ENCODE results near the gene ECM1. TPM values are rescaled to one million over a fixed set of nuclear protein-coding genes. Genes with fewer than 3 reads are reported as not detected.

Gene ECM1
- total and polyA plus RNA-seq, 2 experiments from 2014 or later, result 3.0 to 7.1 TPM

GRCh38 chr1:150532860-150533259 is 25.0 kb downstream of the ECM1 start:
- Histone ChIP-seq H2AFZ (no peak overlapping the region), H3K9me3 (ENCODE audit: low read depth) (no peaks in the 10 kb centered on the region), H3K4me1 (ENCODE audit: insufficient read depth) (peaks cover 6% of the 10 kb centered on the region), H4K20me1 (ENCODE audit: insufficient read depth, poor library complexity, severe bottlenecking) (no peaks in the 10 kb centered on the region), H3K9me2 (replicated peaks; ENCODE audit: insufficient read depth) (no peaks in the 10 kb centered on the region), H3K27ac (peak overlapping the region; percentile 73), H3K36me3 (replicated peaks; ENCODE audit: insufficient read depth, low read depth) (no peaks in the 10 kb centered on the region), H3K4me3 (no peak overlapping the region), H3K27me3 (no peaks in the 10 kb centered on the region), H3K4me2 (peak overlapping the region; percentile 68), H3K79me2 (no peaks in the 10 kb centered on the region)
- no peak for TF ChIP-seq EZH2 (IDR thresholded peaks at IDR 0.05; ENCODE audit: borderline replicate concordance)
- no peak for TF ChIP-seq EZH2phosphoT487 (IDR thresholded peaks at IDR 0.05; ENCODE audit: low read depth, severe bottlenecking, unreplicated experiment)
- no peak for TF ChIP-seq CTCF (IDR thresholded peaks at IDR 0.05; ENCODE audit: poor library complexity)
- 69% methylated on average over 5 of the region's 5 CpGs for WGBS (ENCODE audit: low lambda C conversion rate, missing lambda C conversion rate)
- no peak for DNase-seq (ENCODE audit: low spot score)

- H3K4me1 ChIP-seq (ENCODE audit: insufficient read depth), result peaks cover 6% of the 10 kb centered on the region
- H2AFZ ChIP-seq, result no peak overlapping the region
Observed at GRCh38 chr1:150534002-150534401, 26.1 kb downstream of the ECM1 start.

GRCh38 chr1:150535511-150536287 is 27.8 kb downstream of the ECM1 start:
- Histone ChIP-seq H3K27ac (no peak overlapping the region), H3K4me1 (ENCODE audit: insufficient read depth) (peaks cover 6% of the 10 kb centered on the region), H3K79me2 (no peaks in the 10 kb centered on the region), H3K9me3 (ENCODE audit: low read depth) (no peaks in the 10 kb centered on the region), H3K4me3 (no peak overlapping the region), H2AFZ (no peak overlapping the region), H3K36me3 (replicated peaks; ENCODE audit: insufficient read depth, low read depth) (no peaks in the 10 kb centered on the region), H3K27me3 (no peaks in the 10 kb centered on the region), H3K9me2 (replicated peaks; ENCODE audit: insufficient read depth) (no peaks in the 10 kb centered on the region), H4K20me1 (ENCODE audit: insufficient read depth, poor library complexity, severe bottlenecking) (no peaks in the 10 kb centered on the region), H3K4me2 (no peak overlapping the region)
- peak; percentile 6 for DNase-seq (ENCODE audit: low spot score)
- TF ChIP-seq CTCF (IDR thresholded peaks at IDR 0.05; ENCODE audit: poor library complexity) (no peak), EZH2 (IDR thresholded peaks at IDR 0.05; ENCODE audit: borderline replicate concordance) (no peak)
- WGBS (ENCODE audit: low lambda C conversion rate, missing lambda C conversion rate), result 83% methylated on average over 14 of the region's 14 CpGs

More at GRCh38 chr1:150534002-150534401, 26.1 kb downstream of the ECM1 start:
- no peak overlapping the region for H3K27ac ChIP-seq
- no peaks in the 10 kb centered on the region for H4K20me1 ChIP-seq (ENCODE audit: insufficient read depth, poor library complexity, severe bottlenecking)
- WGBS (ENCODE audit: low lambda C conversion rate, missing lambda C conversion rate), result 84% methylated on average over 6 of the region's 6 CpGs
- no peak for TF ChIP-seq EZH2phosphoT487 (IDR thresholded peaks at IDR 0.05; ENCODE audit: low read depth, severe bottlenecking, unreplicated experiment)
- no peak for TF ChIP-seq EZH2 (IDR thresholded peaks at IDR 0.05; ENCODE audit: borderline replicate concordance)
- no peak for TF ChIP-seq CTCF (IDR thresholded peaks at IDR 0.05; ENCODE audit: poor library complexity)
- H3K9me2 ChIP-seq (replicated peaks; ENCODE audit: insufficient read depth), result no peaks in the 10 kb centered on the region
- no peak for DNase-seq (ENCODE audit: low spot score)
- H3K79me2 ChIP-seq, result no peaks in the 10 kb centered on the region
- no peak overlapping the region for H3K4me3 ChIP-seq
- H3K36me3 ChIP-seq (replicated peaks; ENCODE audit: insufficient read depth, low read depth), result no peaks in the 10 kb centered on the region
- H3K27me3 ChIP-seq, result no peaks in the 10 kb centered on the region
- no peak overlapping the region for H3K4me2 ChIP-seq
- no peaks in the 10 kb centered on the region for H3K9me3 ChIP-seq (ENCODE audit: low read depth)
